ENCODE data around the gene IL17REL.
"Not testable (repeated sequence)": the region's sequence is repeated elsewhere in the genome, so short reads cannot be mapped to it uniquely, and the experiment has no call there.

The IL17REL gene

GRCh38 chr22:49983148-49984042 is 29.2 kb downstream of the IL17REL start:
- no peak for DNase-seq

GRCh38 chr22:49981799-49982198 is 30.8 kb downstream of the IL17REL start:
- DNase-seq: not testable (repeated sequence)

GRCh38 chr22:49979587-49980264 is 32.8 kb downstream of the IL17REL start:
- DNase-seq: peak; percentile 28

GRCh38 chr22:49977578-49977977 is 35.0 kb downstream of the IL17REL start:
- DNase-seq: no peak

GRCh38 chr22:49976439-49977175 is 36.0 kb downstream of the IL17REL start:
- peak; percentile 69 for DNase-seq

- DNase-seq: peak; percentile 62
These were observed 36.8 kb downstream of the IL17REL start for GRCh38 chr22:49975543-49976389.

GRCh38 chr22:49973018-49973961 is 39.3 kb downstream of the IL17REL start:
- DNase-seq: no peak

- DNase-seq: no peak
These were observed 40.2 kb downstream of the IL17REL start for GRCh38 chr22:49972163-49973017.

GRCh38 chr22:49971232-49972162 is 41.1 kb downstream of the IL17REL start:
- peak; percentile 82 for DNase-seq

- DNase-seq: peak; percentile 99
These were observed 41.9 kb downstream of the IL17REL start for GRCh38 chr22:49970528-49971231.

GRCh38 chr22:49969751-49970527 is 42.6 kb downstream of the IL17REL start:
- no peak for DNase-seq

GRCh38 chr22:49968831-49969661 is 43.5 kb downstream of the IL17REL start:
- no peak for DNase-seq

- DNase-seq: no peak
These were observed 44.2 kb downstream of the IL17REL start for GRCh38 chr22:49968313-49968830.

GRCh38 chr22:49967706-49968208 is 44.8 kb downstream of the IL17REL start:
- no peak for DNase-seq

- no peak for DNase-seq
These were observed 45.5 kb downstream of the IL17REL start for GRCh38 chr22:49966774-49967705.
